DOHH2 (cell line): ENCODE measurements around the gene ZNRD2.

Source experiments
- H3F3A ChIP-seq: fragments of 200-600 bp; sonication (generic), shearing (Covaris generic); 2 replicates; pipeline ENCODE4 v1.6.0; 2016; ENCODE audit warnings: antibody characterized with exemption, mild to moderate bottlenecking; ENCODE audit not compliant: control insufficient read depth, insufficient read depth
- H3K27ac ChIP-seq: fragments of 200-600 bp; sonication (generic); 2 replicates; pipeline ENCODE4 v1.5.1; 2014; ENCODE audit warnings: low read depth, mild to moderate bottlenecking, low read length, moderate library complexity
- H3K27me3 ChIP-seq: fragments of 200-600 bp; sonication (generic); 2 replicates; pipeline ENCODE4 v1.6.1; 2014; ENCODE audit warnings: mild to moderate bottlenecking, low read length, mixed read lengths; ENCODE audit not compliant: control insufficient read depth
- H3K36me3 ChIP-seq: fragments of 200-600 bp; sonication (generic); 2 replicates; pipeline ENCODE4 v1.6.1; 2014; ENCODE audit warnings: mild to moderate bottlenecking, low read length, moderate library complexity, mixed read lengths; ENCODE audit not compliant: control insufficient read depth
- H3K4me1 ChIP-seq: fragments of 200-600 bp; sonication (generic); 2 replicates; pipeline ENCODE4 v1.6.1; 2014; ENCODE audit warnings: mild to moderate bottlenecking, low read length, mixed read lengths; ENCODE audit not compliant: control insufficient read depth
- H3K4me2 ChIP-seq: fragments of 200-600 bp; sonication (generic); 2 replicates; pipeline ENCODE4 v1.6.0; 2014; ENCODE audit warnings: mild to moderate bottlenecking, low read length, moderate library complexity
- H3K4me3 ChIP-seq: fragments of 200-600 bp; sonication (generic); 2 replicates; pipeline ENCODE4 v1.5.1; 2014; ENCODE audit warnings: mild to moderate bottlenecking, low read length, mixed read lengths
- H3K79me2 ChIP-seq: fragments of 200-600 bp; sonication (generic); 2 replicates; pipeline ENCODE4 v1.6.1; 2014; ENCODE audit warnings: mild to moderate bottlenecking, low read length, mixed read lengths; ENCODE audit not compliant: control insufficient read depth
- H3K9me2 ChIP-seq: fragments of 200-600 bp; sonication (generic); replicated peaks from 2 replicates; pipeline ENCODE4 v1.6.1; 2014; ENCODE audit warnings: mild to moderate bottlenecking, low read length, mixed read lengths; ENCODE audit not compliant: control insufficient read depth
- H3K9me3 ChIP-seq: fragments of 200-600 bp; sonication (generic); 2 replicates; pipeline ENCODE4 v1.6.1; 2014; ENCODE audit warnings: antibody characterized with exemption, low read length, mixed read lengths; ENCODE audit not compliant: control insufficient read depth, insufficient read depth
- H4K20me1 ChIP-seq: fragments of 200-600 bp; sonication (generic); 2 replicates; pipeline ENCODE4 v1.6.0; 2014; ENCODE audit warnings: low read depth, mild to moderate bottlenecking, antibody characterized with exemption, low read length, moderate library complexity; ENCODE audit not compliant: control insufficient read depth, insufficient read depth
- EZH2phosphoT487 ChIP-seq: fragments of 200-600 bp; sonication (generic); IDR thresholded peaks from 2 replicates; pipeline ENCODE4 v1.6.1; 2017; ENCODE audit warnings: borderline replicate concordance, mild to moderate bottlenecking, antibody characterized with exemption, low read length, moderate library complexity, mixed read lengths
- TF ChIP-seq, protein P1 (sequence below): fragments of 200-600 bp; sonication (generic); IDR thresholded peaks from one replicate; pipeline ENCODE4 v1.5.1; 2014; ENCODE audit warnings: antibody characterized with exemption, mild to moderate bottlenecking, low read depth, low read length; ENCODE audit not compliant: poor library complexity, severe bottlenecking

Gene ZNRD2

DNA sequence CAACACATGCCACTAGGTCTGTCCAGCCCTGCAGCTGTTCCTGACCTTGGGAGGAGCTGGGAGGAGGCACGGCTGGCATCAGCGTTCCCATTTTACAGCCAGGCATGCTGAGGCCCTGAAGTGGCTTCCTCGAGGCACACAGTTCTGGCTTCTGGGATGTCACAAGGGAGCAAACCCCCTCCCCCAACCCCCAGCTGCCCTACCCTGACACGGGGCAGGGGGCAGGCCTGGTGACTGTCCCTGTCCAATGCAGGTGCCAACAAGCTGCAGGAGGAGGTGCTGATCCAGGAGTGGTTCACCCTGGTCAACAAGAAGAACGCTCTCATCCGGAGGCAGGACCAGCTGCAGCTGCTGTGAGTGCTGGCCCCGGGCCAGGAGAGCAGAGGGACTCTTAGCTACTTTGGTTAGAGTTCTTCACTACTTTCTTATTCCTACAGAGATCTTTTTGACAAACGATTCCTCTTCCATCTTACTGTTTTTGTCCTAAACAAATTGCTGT, 20.0 kb downstream of the ZNRD2 start:
- no peaks in the 10 kb centered on the region for H3K27me3 ChIP-seq
- H3K9me3 ChIP-seq = no peaks in the 10 kb centered on the region
- no peak overlapping the region for H3K4me2 ChIP-seq
- H3K9me2 ChIP-seq = no peaks in the 10 kb centered on the region
- H3K36me3 ChIP-seq = peaks cover 9% of the 10 kb centered on the region
- no peak overlapping the region for H3K27ac ChIP-seq
- H3K4me1 ChIP-seq = peaks cover 28% of the 10 kb centered on the region
- H4K20me1 ChIP-seq = no peaks in the 10 kb centered on the region
- no peaks in the 10 kb centered on the region for H3K79me2 ChIP-seq
- no peak overlapping the region for H3K4me3 ChIP-seq
- no peak for TF ChIP-seq EZH2phosphoT487
- TF ChIP-seq, protein P1, sequence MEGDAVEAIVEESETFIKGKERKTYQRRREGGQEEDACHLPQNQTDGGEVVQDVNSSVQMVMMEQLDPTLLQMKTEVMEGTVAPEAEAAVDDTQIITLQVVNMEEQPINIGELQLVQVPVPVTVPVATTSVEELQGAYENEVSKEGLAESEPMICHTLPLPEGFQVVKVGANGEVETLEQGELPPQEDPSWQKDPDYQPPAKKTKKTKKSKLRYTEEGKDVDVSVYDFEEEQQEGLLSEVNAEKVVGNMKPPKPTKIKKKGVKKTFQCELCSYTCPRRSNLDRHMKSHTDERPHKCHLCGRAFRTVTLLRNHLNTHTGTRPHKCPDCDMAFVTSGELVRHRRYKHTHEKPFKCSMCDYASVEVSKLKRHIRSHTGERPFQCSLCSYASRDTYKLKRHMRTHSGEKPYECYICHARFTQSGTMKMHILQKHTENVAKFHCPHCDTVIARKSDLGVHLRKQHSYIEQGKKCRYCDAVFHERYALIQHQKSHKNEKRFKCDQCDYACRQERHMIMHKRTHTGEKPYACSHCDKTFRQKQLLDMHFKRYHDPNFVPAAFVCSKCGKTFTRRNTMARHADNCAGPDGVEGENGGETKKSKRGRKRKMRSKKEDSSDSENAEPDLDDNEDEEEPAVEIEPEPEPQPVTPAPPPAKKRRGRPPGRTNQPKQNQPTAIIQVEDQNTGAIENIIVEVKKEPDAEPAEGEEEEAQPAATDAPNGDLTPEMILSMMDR = no peak
- 0 out of 2 replicates have a peak, but pooled peaks cover 3% of the 10 kb centered on the region for H3F3A ChIP-seq

DNA sequence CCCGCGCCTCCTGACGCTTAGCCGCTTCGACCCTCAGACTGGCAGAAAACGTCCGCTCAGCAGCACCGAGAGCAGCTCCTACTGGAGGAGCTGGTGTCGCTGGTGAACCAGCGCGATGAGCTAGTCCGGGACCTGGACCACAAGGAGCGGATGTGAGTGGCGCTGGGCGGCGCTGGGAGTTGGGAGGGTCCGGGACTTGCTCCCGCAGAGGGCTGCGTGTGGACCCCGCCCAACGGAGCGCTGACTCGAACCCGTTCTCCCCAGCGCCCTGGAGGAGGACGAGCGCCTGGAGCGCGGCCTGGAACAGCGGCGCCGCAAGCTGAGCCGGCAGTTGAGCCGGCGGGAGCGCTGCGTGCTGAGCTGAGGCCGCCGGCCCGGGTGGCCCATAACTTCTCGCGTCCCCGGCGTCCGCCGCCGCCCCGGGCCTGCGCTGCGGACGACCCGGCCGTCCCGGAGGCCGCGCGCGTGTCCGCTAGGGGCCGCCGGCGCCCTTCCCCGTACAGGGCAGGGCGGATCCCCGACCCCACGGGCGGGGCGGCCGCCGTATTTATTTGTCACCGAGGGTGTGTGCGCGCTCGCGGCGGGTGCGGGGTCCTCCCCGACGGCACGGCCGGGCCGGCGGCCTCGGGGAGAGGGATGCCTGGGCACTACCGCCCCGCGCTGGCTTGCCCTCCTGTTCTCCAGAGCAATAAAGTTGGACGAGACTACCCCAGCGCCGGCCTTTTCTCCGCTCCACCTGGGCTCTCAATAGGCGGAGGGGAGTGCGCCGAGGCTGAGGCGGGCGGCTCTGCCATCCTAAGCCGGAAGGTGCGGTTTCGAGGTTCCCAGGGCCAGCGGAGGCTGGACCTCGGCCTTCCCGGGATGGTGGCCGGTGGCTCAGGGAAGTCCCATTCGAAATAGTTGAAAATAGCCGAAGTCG, 21.9 kb downstream of the ZNRD2 start:
- H3K36me3 ChIP-seq = peaks cover 5% of the 10 kb centered on the region
- peaks cover 28% of the 10 kb centered on the region for H3K4me1 ChIP-seq
- no peaks in the 10 kb centered on the region for H3K79me2 ChIP-seq
- no peak overlapping the region for H3K27ac ChIP-seq
- H3K27me3 ChIP-seq = no peaks in the 10 kb centered on the region
- H3F3A ChIP-seq = no peaks in the 10 kb centered on the region
- no peaks in the 10 kb centered on the region for H3K9me2 ChIP-seq
- H4K20me1 ChIP-seq = no peaks in the 10 kb centered on the region
- no peak overlapping the region for H3K4me2 ChIP-seq
- no peak for TF ChIP-seq EZH2phosphoT487
- TF ChIP-seq, protein P1 = no peak
- no peaks in the 10 kb centered on the region for H3K9me3 ChIP-seq
- H3K4me3 ChIP-seq = no peak overlapping the region

DNA sequence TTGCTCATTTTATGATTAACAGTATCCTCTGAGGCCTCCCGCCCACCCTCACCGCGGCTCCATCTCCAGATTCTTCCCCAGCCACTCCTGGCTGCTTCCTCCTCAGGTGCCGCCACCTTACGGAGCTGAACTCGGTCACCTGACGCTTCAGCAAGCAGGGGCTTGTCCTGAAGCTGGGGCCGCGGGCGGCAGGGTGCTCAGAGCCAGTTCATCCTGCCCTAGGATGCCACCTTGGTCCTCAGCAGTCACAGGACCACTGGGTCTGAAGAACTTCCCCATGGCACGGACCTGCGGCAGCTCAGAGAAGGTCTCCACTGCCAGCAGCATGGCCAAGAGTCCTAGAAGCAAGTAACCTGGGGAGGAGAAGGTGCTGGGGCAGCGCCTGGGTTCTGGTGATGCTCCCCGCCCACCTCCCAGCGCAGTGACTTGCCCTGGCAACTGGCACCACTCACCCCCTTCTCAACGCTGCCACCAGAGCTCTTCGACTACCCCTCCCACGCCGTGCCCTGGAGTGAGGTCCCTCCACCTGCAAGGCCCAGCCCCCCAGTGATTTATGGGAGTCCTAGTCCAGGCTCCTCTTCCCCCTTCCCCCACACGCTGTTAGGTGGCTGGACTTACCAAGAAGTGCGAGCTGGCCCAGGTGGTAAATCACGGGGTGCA, 22.7 kb downstream of the ZNRD2 start:
- no peaks in the 10 kb centered on the region for H3K9me3 ChIP-seq
- H3K4me3 ChIP-seq = no peak overlapping the region
- no peaks in the 10 kb centered on the region for H3K79me2 ChIP-seq
- H4K20me1 ChIP-seq = no peaks in the 10 kb centered on the region
- no peak overlapping the region for H3K27ac ChIP-seq
- no peak overlapping the region for H3K4me2 ChIP-seq
- no peaks in the 10 kb centered on the region for H3K9me2 ChIP-seq
- H3F3A ChIP-seq = no peaks in the 10 kb centered on the region
- no peaks in the 10 kb centered on the region for H3K27me3 ChIP-seq
- H3K36me3 ChIP-seq = peaks cover 5% of the 10 kb centered on the region
- peaks cover 21% of the 10 kb centered on the region for H3K4me1 ChIP-seq
- TF ChIP-seq, protein P1 = no peak
- TF ChIP-seq EZH2phosphoT487 = no peak
